Articular chondrocyte of knee joint (primary cell): Measurements from ENCODE around the gene CTNNA3. TPM values are rescaled to one million over a fixed set of nuclear protein-coding genes. Genes with fewer than 3 reads are reported as not detected.

Source experiments
- small RNA-seq: library from RNA; depleted of rRNA; stranded (forward); fragments of <200 nt; gene quantifications from one replicate; pipeline ENCODE3, GENCODE V24; 2012
- total RNA-seq: library from RNA; depleted of rRNA; stranded (reverse); fragments of >200 nt; gene quantifications from 2 replicates; pipeline ENCODE4 v1.2.3, GENCODE V29; 2012

Gene CTNNA3
- total RNA-seq = not detected in 2 replicates

DNA sequence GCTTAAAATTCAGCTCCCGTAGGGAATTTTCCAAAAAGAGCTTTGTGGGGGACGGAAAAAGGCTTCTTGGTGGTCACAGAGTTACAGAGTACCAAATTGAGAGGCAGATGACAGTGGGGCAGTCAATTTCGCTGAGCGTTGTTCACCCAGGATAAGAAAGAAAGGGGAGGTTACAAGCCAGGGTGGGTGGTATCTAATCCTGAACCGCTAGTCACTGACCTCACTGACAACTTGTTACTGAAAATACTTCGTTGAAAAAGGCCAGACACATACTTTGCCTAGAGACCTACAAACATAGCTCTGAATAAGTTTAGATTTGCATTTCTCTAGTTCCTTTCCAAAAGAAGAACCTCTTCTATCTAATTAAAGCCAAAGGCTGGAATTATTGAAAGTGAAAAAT, at the start of gene CTNNA3:
Gene CTNNA3, minus strand, starts transcription at position 167 of the 400 bp plus-strand sequence.

DNA sequence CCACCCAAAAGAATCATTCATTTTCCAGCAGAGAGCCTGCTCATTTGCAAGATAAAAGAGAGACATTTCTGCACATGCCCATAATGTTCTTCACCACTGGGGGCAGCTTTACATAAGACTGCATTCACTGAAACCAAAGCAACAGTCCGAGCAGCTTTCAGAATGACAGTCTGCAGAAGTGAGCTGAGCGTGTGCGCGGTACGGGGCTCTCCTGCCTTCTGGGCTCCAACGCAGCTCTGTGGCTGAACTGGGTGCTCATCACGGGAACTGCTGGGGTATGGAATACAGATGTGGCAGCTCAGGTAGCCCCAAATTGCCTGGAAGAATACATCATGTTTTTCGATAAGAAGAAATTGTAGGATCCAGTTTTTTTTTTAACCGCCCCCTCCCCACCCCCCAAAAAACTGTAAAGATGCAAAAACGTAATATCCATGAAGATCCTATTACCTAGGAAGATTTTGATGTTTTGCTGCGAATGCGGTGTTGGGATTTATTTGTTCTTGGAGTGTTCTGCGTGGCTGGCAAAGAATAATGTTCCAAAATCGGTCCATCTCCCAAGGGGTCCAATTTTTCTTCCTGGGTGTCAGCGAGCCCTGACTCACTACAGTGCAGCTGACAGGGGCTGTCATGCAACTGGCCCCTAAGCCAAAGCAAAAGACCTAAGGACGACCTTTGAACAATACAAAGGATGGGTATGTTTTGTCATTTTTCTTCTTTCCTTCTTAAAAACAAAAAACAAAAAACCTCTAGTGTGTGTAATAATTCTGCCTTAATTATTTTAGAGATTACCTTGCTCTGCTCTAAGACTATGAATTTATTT, 769.9 kb downstream of the CTNNA3 start, which contains the start of gene LRRTM3:
Gene LRRTM3, plus strand, starts transcription at position 141 of the 820 bp plus-strand sequence.

Small RNAs within 50 kb of the gene (small RNA-seq; reads per million reads assigned to genes)
- gene AL607023.1 (not detected), gene MIR7151 (not detected)

Other genes starting within 250 kb of the CTNNA3 start
- gene DNAJC12, start 142.0 kb upstream of the CTNNA3 start, total RNA-seq = 0.26 and 1.4 TPM in 2 replicates
- 24.2 and 26.5 TPM in 2 replicates for gene SIRT1, start 188.5 kb upstream of the CTNNA3 start, total RNA-seq